Measurements from ENCODE around the gene VANGL1. TPM values are rescaled to one million over a fixed set of nuclear protein-coding genes. Genes with fewer than 3 reads are reported as not detected.

VANGL1 gene
- total and polyA plus RNA-seq, 8 donors, result 12.7 to 18.9 (median 14.9) TPM

GRCh38 chr1:115744646-115745275 lies 103.0 kb downstream of the VANGL1 start:
- Histone ChIP-seq H3K4me1 (peaks cover 0 to 6% of the 10 kb centered on the region in 2 donors), H3K9me3 (no peaks in the 10 kb centered on the region), H3K27ac (no peak overlapping the region), H3K4me3 (no peak overlapping the region), H3K36me3 (no peaks in the 10 kb centered on the region), H3K27me3 (no peaks in the 10 kb centered on the region)
- ATAC-seq (no peak), DNase-seq (no peak)
- intact Hi-C loops (cut with DNase I), result no loop called here
- no peak for TF ChIP-seq CTCF (IDR thresholded peaks at IDR 0.05)

GRCh38 chr1:115746021-115746690 lies 104.4 kb downstream of the VANGL1 start:
- H3K4me1 ChIP-seq, result peaks cover 0 to 6% of the 10 kb centered on the region in 2 donors
- ATAC-seq (no peak), DNase-seq (no peak)
- H3K9me3 ChIP-seq, result no peaks in the 10 kb centered on the region
- no peaks in the 10 kb centered on the region for H3K27me3 ChIP-seq
- intact Hi-C loops (cut with DNase I), result no loop called here
- no peak overlapping the region for H3K4me3 ChIP-seq
- no peaks in the 10 kb centered on the region for H3K36me3 ChIP-seq
- no peak for TF ChIP-seq CTCF (IDR thresholded peaks at IDR 0.05)
- H3K27ac ChIP-seq, result no peak overlapping the region

Other genes starting within 250 kb of the VANGL1 start
- 1 to 10 TPM in 1 of 2 donors, under 1 TPM in 1; 0.32 to 4.8 TPM for gene CASQ2, start 126.7 kb downstream of the VANGL1 start, total RNA-seq
- gene CASQ2, start 126.7 kb downstream of the VANGL1 start, polyA plus RNA-seq (ENCODE audit: insufficient read length in 6 of 6), result under 1 TPM; 0.46 to 0.93 (median 0.65) TPM
- not detected for gene NHLH2, start 199.2 kb downstream of the VANGL1 start, total RNA-seq
- gene NHLH2, start 199.2 kb downstream of the VANGL1 start, polyA plus RNA-seq (ENCODE audit: insufficient read length in 6 of 6), result not detected

Data from left lung (tissue), 10 donors.